Medulla oblongata (tissue), 1 donor: Measurements from ENCODE around the gene MTRF1L.
"Not testable (repeated sequence)": the region's sequence is repeated elsewhere in the genome, so short reads cannot be mapped to it uniquely, and the experiment has no call there.

ENCODE experiments used
- DNase-seq: peaks from one replicate; pipeline ENCODE4 v3.0.0-alpha.2; 2015; ENCODE audit errors: extremely low spot score

MTRF1L gene

GRCh38 chr6:153003366-153003690, 819 bp upstream of the MTRF1L start:
- no peak for DNase-seq

GRCh38 chr6:153001767-153002612, 519 bp downstream of the MTRF1L start:
- DNase-seq = peak; percentile 15

GRCh38 chr6:153000790-153001189, 1.7 kb downstream of the MTRF1L start:
- DNase-seq = not testable (repeated sequence)

- no peak for DNase-seq
Measured at GRCh38 chr6:153000243-153000642, 2.3 kb downstream of the MTRF1L start.

GRCh38 chr6:152999538-152999937, 3.0 kb downstream of the MTRF1L start:
- not testable (repeated sequence) for DNase-seq

- no peak for DNase-seq
Measured at GRCh38 chr6:152993847-152994246, 8.7 kb downstream of the MTRF1L start.

- no peak for DNase-seq
Measured at GRCh38 chr6:152993431-152993830, 9.1 kb downstream of the MTRF1L start.

- no peak for DNase-seq
Measured at GRCh38 chr6:152986978-152987377, 15.5 kb downstream of the MTRF1L start.

- not testable (repeated sequence) for DNase-seq
Measured at GRCh38 chr6:152985300-152985699, 17.2 kb downstream of the MTRF1L start.

- DNase-seq = no peak
Measured at GRCh38 chr6:152984513-152984872, 18.0 kb downstream of the MTRF1L start.

- peak; percentile 63 for DNase-seq
Measured at GRCh38 chr6:152983637-152984512, 18.6 kb downstream of the MTRF1L start.

GRCh38 chr6:152982904-152983636, 19.4 kb downstream of the MTRF1L start, which contains the start of gene FBXO5:
FBXO5 (minus strand) TSS chr6:152983041; CDS start chr6:152982959, 82 bp downstream.
- peak; percentile 98 for DNase-seq

- no peak for DNase-seq
Measured at GRCh38 chr6:152981989-152982903, 20.3 kb downstream of the MTRF1L start.

GRCh38 chr6:152981219-152981618, 21.3 kb downstream of the MTRF1L start:
- DNase-seq = no peak

- DNase-seq = no peak
Measured at GRCh38 chr6:152980656-152981055, 21.9 kb downstream of the MTRF1L start.

- DNase-seq = no peak
Measured at GRCh38 chr6:152979116-152979515, 23.4 kb downstream of the MTRF1L start.

GRCh38 chr6:152978058-152978457, 24.5 kb downstream of the MTRF1L start:
- no peak for DNase-seq

- no peak for DNase-seq
Measured at GRCh38 chr6:152977556-152977955, 25.0 kb downstream of the MTRF1L start.

- DNase-seq = no peak
Measured at GRCh38 chr6:152976749-152977148, 25.8 kb downstream of the MTRF1L start.

- peak; percentile 72 for DNase-seq
Measured at GRCh38 chr6:152975204-152975915, 27.1 kb downstream of the MTRF1L start.
